DMS53 (cell line): ENCODE measurements around the gene GGN.
A peak's percentile ranks its signal among the peaks of the same experiment; 100 is the strongest.
"Not testable (repeated sequence)": the region's sequence is repeated elsewhere in the genome, so short reads cannot be mapped to it uniquely, and the experiment has no call there.

ENCODE experiments used
- DNase-seq: peaks from one replicate; lab custom pipeline; 2025; lab: John Stamatoyannopoulos, UW

Gene GGN, protein sequence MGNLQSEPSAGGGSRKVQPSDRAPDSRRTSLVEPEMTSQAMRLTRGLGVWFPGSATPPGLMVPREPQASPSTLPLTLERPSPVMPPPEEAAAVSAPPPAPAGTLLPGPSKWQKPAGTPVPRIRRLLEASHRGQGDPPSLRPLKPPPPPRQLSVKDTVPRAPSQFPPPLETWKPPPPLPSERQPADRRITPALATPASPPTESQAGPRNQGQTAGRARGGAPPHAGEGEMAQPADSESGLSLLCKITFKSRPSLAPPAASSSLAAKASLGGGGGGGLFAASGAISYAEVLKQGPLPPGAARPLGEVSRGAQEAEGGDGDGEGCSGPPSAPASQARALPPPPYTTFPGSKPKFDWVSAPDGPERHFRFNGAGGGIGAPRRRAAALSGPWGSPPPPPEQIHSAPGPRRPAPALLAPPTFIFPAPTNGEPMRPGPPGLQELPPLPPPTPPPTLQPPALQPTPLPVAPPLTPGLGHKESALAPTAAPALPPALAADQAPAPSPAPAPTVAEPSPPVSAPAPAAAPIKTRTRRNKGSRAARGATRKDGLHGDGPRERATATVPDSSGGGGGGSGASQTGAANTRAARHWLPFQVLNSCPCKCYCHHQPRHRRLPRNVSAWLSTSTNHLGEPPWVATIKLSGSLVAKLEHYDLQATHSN

DNA sequence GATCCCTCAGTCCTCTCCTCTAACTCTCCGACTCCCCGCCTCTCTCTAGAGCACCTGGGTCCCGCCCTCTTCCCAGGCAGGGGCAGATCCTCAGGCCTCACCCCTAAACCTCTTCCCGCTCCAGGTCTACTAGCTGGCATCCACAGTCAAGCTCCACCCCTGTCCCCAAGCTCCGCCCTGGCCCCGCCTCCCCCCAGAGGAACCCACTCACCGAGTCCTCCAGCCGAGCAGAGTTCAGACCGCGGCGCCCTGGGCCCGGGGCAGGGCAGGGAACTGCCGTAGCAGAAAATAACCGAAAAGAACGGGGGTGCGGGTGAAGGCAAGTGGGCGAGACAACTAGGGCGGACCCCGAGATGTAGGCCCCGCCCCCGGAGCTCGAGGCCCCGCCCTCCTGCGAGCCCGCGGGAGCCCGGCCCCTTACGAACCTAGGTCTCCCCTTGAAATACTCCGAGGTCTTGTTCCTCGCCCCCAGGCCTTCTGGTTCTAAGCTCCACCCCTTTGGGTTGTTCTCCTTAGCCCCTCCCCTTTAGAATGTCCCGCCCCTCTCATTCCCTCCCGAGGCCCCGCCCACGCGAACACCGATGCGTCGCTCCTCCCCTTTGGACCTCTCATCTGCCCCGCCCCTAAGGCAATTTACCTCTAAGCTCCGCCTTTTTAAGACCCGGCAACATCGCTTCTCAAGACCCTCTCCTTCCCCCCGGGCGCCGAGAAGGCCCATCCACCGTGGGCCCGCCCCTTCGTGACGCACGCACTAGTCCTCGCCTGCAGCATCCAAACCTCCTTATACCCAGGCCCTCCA is at the start of gene GGN:
TSS of gene GGN (minus strand) at position 485 of the 799 bp plus-strand sequence. CDS start 773 bp downstream, outside the sequence.
- peak; percentile 94 for DNase-seq

DNA sequence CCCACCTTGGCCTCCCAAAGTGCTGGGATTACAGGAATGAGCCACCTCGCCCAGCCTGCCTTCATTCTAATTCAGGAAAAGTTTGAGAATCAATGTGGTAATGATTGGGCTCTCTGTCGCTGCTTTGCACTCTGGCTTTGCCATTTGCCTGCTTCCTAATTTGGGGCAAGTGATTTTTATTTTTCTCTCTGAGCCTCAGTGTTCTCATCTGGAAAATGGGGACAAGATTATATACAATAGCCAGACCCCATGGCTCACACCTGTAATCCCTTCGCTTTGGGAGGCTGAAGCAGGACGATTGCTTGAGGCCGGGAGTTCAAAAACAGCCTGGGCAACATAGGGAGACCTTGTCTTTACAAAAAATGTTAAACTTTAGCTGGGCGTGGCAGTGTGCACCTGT is 49.5 kb upstream of the GGN start:
- no peak for DNase-seq

- no peak for DNase-seq
These were observed 46.8 kb upstream of the GGN start for GRCh38 chr19:38434549-38435051.

DNA sequence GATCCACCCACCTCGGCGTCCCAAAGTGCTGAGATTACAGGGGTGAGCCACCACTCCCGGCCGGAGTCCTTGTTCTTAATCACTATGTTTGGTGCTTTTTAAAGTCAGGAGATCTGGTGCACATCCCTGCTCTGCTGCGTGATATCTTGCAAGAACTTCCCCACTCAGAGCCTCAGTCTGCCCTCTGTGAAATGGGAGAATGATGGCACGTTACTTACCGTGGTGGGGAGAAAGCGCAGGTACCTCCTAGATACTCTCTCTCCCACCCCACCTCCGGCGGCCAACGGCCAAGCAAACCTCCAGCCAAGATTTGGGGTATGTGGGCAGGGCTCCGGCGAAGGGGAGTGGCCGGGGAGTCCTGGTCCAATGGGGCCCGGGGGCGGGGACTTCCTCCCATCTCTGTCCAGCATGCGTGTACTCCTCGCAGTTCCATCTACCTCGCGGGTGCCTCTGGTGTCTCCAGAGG is 45.5 kb upstream of the GGN start, which contains the start of gene RYR1:
TSS of gene RYR1 (plus strand) at position 424 of the 466 bp plus-strand sequence. CDS start 139 bp downstream, outside the sequence.
- no peak for DNase-seq

GRCh38 chr19:38430931-38431330 is 43.1 kb upstream of the GGN start:
- DNase-seq: no peak

DNA sequence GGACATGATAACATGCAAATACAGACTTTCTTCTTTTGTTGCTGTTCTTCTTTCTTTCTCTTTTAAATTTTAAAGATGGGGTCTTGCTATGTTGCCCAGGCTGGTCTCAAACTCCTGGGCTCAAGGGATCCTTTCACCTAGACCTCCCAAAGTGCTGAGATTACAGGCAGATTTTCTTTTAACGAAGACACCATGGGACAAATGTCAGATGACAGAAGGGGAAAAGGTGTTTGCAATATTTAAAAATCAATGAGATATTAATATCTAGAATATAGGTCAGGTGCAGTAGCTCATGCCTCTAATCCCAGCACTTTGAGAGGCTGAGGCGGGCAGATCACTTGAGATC is 42.0 kb upstream of the GGN start:
- no peak for DNase-seq

DNA sequence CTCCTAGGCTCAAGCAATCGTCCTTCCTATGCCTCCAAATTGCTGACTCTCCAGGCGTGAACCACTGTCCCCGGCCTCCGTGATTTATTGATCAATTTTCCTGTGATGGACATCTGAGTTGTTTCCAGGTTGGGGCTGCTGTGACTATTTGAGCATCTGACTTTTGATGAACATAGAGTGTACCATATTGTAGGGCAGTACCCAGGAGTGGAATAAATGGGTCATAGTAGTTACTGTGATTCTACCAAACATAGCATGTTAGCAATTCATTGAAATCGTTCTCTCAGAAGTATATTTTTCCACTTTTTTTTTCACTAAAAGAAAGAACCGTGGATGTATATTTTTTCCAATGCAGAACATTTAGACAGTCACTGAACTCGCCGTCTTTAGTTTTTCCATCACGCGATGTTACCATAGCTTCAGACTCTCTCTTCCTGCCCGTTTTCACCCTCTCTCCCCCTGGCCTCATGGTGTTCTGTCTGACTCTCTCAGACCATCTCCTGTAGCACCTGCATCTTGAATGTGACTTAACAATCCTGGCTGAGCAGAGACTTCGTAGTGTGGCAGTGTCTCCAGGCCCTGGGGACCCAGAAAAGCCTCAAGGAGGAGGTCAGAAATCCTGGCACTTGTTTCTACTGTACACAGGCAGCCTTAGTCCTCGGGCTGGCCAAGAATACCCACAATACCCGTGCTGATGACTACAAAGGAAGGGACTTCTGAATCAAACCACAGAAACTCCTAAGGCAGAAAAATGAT is 41.4 kb upstream of the GGN start:
- no peak for DNase-seq

GRCh38 chr19:38427035-38427677 is 39.3 kb upstream of the GGN start:
- DNase-seq: not testable (repeated sequence)

DNA sequence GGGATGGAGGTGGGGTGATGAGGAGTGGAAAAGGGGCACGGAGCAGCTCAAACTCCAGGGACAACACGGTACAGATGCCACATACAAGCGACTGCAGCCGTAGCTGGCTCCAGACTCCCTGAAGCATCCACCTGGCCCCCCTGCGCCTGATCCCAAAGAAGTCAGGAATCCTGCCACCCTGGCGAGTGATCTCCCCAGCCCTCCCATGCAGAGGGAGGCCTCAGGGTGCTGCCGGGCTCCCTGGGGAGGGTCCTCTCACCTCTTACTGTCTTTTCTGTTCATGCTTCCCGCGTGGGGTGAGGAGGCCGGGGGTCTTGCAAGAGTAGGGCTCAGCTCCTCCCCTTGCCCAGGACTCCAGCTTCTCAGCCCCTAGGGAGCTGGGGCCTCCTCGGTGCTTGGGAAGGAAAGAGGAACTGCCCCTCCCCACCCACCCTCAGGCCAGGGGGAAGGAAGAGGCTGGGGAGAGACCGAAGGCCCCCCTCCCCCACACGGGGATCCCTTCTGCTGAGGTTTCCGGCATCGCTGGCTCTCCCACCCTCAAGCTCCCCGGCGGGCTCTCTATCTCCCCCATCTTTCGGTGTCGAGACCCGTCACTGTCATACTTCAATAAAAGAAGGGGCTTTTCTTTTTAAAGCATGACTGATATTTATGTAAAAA is 38.1 kb upstream of the GGN start, which contains the start of gene RASGRP4:
TSS of gene RASGRP4 (minus strand) at position 410 of the 657 bp plus-strand sequence. CDS start at position 282, 128 bp downstream.
- DNase-seq: no peak

GRCh38 chr19:38425222-38425809 is 37.5 kb upstream of the GGN start:
- no peak for DNase-seq

DNA sequence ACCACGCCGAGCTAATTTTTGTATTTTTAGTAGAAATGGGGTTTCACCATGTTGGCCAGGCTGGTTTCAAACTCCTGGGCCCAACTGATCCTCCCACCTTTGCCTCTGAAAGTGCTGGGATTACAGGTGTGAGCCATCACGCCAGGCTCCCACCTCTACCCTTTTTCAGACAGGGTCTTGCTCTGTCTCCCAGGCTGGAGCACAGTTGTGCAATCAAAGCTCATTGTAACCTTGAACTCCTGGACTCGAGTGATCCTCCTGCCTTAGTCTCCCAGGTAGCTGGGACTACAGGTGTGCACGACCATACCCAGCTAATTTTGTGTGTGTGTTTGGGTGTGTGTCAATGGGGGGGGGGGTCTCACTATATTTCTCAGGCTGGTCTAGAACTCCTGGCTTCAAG is 36.4 kb upstream of the GGN start:
- no peak for DNase-seq

DNA sequence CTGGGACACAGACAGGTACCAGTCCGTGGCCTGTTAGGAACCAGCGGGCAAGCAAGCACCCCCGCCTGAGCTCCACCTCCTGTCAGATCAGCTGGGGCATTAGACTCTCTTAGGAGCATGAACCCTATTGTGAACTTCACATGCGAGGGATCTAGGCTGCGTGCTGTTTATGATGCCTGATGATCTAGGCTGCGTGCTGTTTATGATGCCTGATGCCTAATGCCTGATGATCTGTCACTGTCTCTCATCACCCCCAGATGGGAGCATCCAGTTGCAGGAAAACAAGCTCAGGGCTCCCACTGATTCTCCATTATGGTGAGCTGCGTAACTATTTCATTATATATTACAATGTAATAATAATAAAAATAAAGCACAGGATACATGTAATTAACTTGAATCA is 34.6 kb upstream of the GGN start:
- DNase-seq: no peak

DNA sequence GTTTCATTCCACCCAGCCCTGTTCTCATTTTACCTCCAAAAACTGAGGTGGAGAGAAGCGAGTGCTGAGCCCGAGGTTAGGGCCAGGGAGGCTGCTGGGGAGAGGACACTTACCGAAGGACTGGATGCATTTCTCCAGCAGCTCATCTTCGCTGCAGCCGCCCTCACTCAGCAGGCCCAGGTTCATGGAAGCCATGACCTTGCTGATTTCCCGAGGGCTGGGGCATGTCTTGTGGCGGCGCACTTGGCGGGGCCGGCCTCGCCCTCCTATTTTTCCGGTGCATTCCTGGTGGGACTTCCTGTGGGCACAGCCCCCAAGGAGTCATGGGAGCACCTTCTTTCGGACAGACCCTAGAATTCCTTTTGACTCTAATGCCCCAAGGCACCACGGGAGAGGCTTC is 34.0 kb upstream of the GGN start:
- no peak for DNase-seq

GRCh38 chr19:38420935-38421334 is 33.1 kb upstream of the GGN start:
- no peak for DNase-seq

DNA sequence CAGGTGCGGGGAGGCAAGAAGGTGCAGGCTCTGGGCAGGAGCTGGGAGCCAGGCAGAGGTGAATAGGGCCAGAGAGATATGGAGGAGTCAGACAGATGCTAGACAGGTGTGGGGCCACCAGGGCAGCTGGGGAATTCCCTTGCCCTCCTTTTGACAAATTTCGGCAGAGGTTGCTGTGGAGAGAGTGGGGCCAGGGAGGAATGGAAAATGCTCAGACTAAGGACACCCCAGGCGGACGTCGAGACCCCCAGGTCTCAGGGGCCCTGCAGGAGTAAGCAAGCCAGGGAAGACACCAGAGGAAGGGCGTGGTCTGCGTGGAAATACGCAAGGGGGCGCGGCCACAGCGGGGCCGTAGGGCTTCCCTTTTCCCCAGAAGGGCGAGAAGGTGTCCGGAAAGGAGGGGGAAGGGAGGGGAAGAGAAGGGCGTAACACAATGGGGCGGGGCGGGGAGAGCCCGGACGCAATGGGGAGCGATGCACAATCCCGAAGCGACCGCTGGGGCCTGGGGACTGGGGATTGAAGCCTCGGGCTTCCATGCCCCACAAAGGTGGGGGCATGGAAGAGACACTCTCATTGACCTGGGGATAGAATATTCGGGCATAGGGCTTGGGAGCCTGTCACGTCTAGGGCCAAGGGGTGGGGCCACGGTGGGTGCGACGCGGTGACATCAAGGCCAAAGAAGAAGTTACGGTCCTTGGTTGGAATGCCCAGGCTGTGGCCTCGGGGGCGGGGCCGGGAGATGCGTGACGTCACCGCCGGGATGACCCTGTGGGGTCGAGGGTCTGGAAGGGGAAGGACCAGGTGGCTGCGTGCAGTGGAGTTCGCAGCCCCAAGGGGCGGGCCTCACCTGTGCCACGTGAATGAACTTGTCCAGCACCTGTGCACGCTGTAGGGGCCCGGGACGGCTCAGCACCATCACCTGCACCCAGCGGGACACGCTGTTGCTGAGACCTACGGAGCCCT is 30.0 kb upstream of the GGN start:
- DNase-seq: peak; percentile 73

GRCh38 chr19:38417146-38417543 is 29.3 kb upstream of the GGN start:
- DNase-seq: no peak

GRCh38 chr19:38413416-38413815 is 25.6 kb upstream of the GGN start:
- DNase-seq: no peak

- DNase-seq: no peak
These were observed 25.1 kb upstream of the GGN start for GRCh38 chr19:38412961-38413360.

DNA sequence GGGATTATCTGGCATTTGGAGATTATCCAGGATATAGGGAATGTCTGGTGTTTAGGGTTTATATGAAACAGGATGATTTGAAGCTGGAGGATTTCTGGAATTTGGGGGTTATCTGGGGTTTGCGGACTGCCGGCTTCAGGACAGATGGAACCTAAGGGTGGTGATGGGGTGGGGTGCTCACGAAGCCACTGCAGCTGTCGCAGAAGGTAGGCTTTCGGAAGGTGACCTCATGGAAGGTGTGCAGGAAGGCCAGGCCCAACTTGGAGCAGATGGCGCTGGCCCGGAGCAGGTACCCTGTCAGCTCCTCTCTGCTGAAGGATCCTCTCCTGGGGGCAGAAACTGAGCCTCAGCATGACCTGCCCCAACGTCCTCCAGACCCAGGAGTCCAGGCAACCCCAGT is 24.7 kb upstream of the GGN start:
- no peak for DNase-seq
